OCI-LY1 (cell line): ENCODE results near the gene ADGRV1.

ENCODE experiments used
- CTCF ChIP-seq: fragments of 200-600 bp; sonication (generic), shearing (Covaris generic); IDR thresholded peaks from 2 replicates; pipeline ENCODE4 v1.5.1; 2017; ENCODE audit warnings: mild to moderate bottlenecking, antibody characterized with exemption, low read length, moderate library complexity, mixed read lengths
- EZH2 ChIP-seq: fragments of 200-600 bp; sonication (generic), shearing (Covaris generic); IDR thresholded peaks from 2 replicates; pipeline ENCODE4 v1.8.0; 2017; ENCODE audit warnings: borderline replicate concordance, mixed run types, mild to moderate bottlenecking, antibody characterized with exemption, low read length, moderate library complexity, mixed read lengths

GRCh38 chr5:90987726-90988125, 429.1 kb downstream of the ADGRV1 start:
- TF ChIP-seq CTCF = no peak
- TF ChIP-seq EZH2 = no peak
